ENCODE data around the gene GPRASP2. TPM values are rescaled to one million over a fixed set of nuclear protein-coding genes. Genes with fewer than 3 reads are reported as not detected.

The GPRASP2 gene
- total RNA-seq, 1 donor from 2014 or later: 10.8 TPM

GRCh38 chrX:102711872-102712215, 404 bp upstream of the GPRASP2 start:
- peak overlapping the region; percentile 82 for H3K27ac ChIP-seq

GRCh38 chrX:102712981-102713625, 855 bp downstream of the GPRASP2 start:
- no peaks in the 10 kb centered on the region for H3K36me3 ChIP-seq
- intact Hi-C loops (cut with DNase I): no loop called here
- TF ChIP-seq POLR2AphosphoS5 (IDR thresholded peaks at IDR 0.05; ENCODE audit: insufficient read depth in 1 of 2, low read depth in 1 of 2) (peak; percentile 48 to 80), CTCF (IDR thresholded peaks at IDR 0.05) (peak in 2 of 3 experiments; percentile 10 to 49), POLR2A (IDR thresholded peaks at IDR 0.05) (peak in 1 of 2 donors; percentile 21)
- H3K27me3 ChIP-seq: no peaks in the 10 kb centered on the region
- H3K4me3 ChIP-seq: peak overlapping the region; percentile 49 to 62
- no peaks in the 10 kb centered on the region for H3K9me3 ChIP-seq
- no peak for DNase-seq (ENCODE audit: extremely low spot score in 2 of 2)
- peak overlapping the region; percentile 82 for H3K27ac ChIP-seq
- no peaks in the 10 kb centered on the region for H3K4me1 ChIP-seq

More at GRCh38 chrX:102711872-102712215, 404 bp upstream of the GPRASP2 start:
- H3K4me3 ChIP-seq: peak overlapping the region; percentile 49 to 62
- intact Hi-C loops (cut with DNase I): no loop called here
- DNase-seq (ENCODE audit: extremely low spot score in 2 of 2): no peak
- H3K36me3 ChIP-seq: no peaks in the 10 kb centered on the region
- no peaks in the 10 kb centered on the region for H3K27me3 ChIP-seq
- no peaks in the 10 kb centered on the region for H3K4me1 ChIP-seq
- H3K9me3 ChIP-seq: no peaks in the 10 kb centered on the region
- TF ChIP-seq POLR2AphosphoS5 (IDR thresholded peaks at IDR 0.05; ENCODE audit: insufficient read depth in 1 of 2, low read depth in 1 of 2): no peak
- TF ChIP-seq POLR2A (IDR thresholded peaks at IDR 0.05): no peak
- no peak for TF ChIP-seq CTCF (IDR thresholded peaks at IDR 0.05)

- intact Hi-C loops (cut with DNase I): no loop called here
- TF ChIP-seq POLR2A (IDR thresholded peaks at IDR 0.05): no peak
- TF ChIP-seq CTCF (IDR thresholded peaks at IDR 0.05): no peak
- no peak for TF ChIP-seq POLR2AphosphoS5 (IDR thresholded peaks at IDR 0.05; ENCODE audit: insufficient read depth in 1 of 2, low read depth in 1 of 2)
These were observed 2.7 kb downstream of the GPRASP2 start for GRCh38 chrX:102714994-102715393.

GRCh38 chrX:102715967-102716366, 3.7 kb downstream of the GPRASP2 start:
- no peak overlapping the region for H3K4me3 ChIP-seq
- H3K36me3 ChIP-seq: no peaks in the 10 kb centered on the region
- TF ChIP-seq CTCF (IDR thresholded peaks at IDR 0.05) (no peak), POLR2AphosphoS5 (IDR thresholded peaks at IDR 0.05; ENCODE audit: insufficient read depth in 1 of 2, low read depth in 1 of 2) (no peak), POLR2A (IDR thresholded peaks at IDR 0.05) (no peak)
- H3K4me1 ChIP-seq: no peaks in the 10 kb centered on the region
- H3K27ac ChIP-seq: no peak overlapping the region
- intact Hi-C loops (cut with DNase I): no loop called here
- H3K9me3 ChIP-seq: no peaks in the 10 kb centered on the region
- DNase-seq (ENCODE audit: extremely low spot score in 2 of 2): no peak
- H3K27me3 ChIP-seq: no peaks in the 10 kb centered on the region

More at GRCh38 chrX:102714994-102715393, 2.7 kb downstream of the GPRASP2 start:
- Histone ChIP-seq H3K4me1 (no peaks in the 10 kb centered on the region), H3K27me3 (no peaks in the 10 kb centered on the region), H3K4me3 (no peak overlapping the region), H3K9me3 (no peaks in the 10 kb centered on the region), H3K27ac (no peak overlapping the region), H3K36me3 (no peaks in the 10 kb centered on the region)
- DNase-seq (ENCODE audit: extremely low spot score in 2 of 2): no peak

Data from vagina (tissue), 2 donors.